Mesenchymal stem cell (in vitro differentiated cells and primary cell): ENCODE data around the gene AZGP1.
"Not testable (repeated sequence)": the region's sequence is repeated elsewhere in the genome, so short reads cannot be mapped to it uniquely, and the experiment has no call there.

Source experiments
- DNase-seq: peaks from one replicate; pipeline ENCODE4 v3.0.0-alpha.2; 2013
- H2AFZ ChIP-seq: one replicate; pipeline ENCODE4 v1.6.1; 2013; ENCODE audit warnings: low read depth, mild to moderate bottlenecking, control low read depth, inconsistent platforms, low read length, moderate library complexity
- H2AK5ac ChIP-seq: 2 replicates; pipeline ENCODE4 v1.6.1; 2013; ENCODE audit warnings: low read length, moderate library complexity, mild to moderate bottlenecking, inconsistent platforms; ENCODE audit not compliant: severe bottlenecking
- H2BK120ac ChIP-seq: one replicate; pipeline ENCODE4 v1.6.1; 2013; ENCODE audit warnings: low read depth, mild to moderate bottlenecking, inconsistent platforms, low read length, moderate library complexity
- H2BK12ac ChIP-seq, 2 experiments: one replicate each; pipeline ENCODE4 v1.6.1; 2013; ENCODE audit warnings: inconsistent platforms in 2 of 2, low read length in 2 of 2, mild to moderate bottlenecking in 2 of 2, moderate library complexity in 2 of 2, control low read depth in 1 of 2
- H2BK15ac ChIP-seq: one replicate; pipeline ENCODE4 v1.6.1; 2013; ENCODE audit warnings: mild to moderate bottlenecking, low read depth, inconsistent platforms; ENCODE audit not compliant: poor library complexity, severe bottlenecking
- H2BK5ac ChIP-seq: 2 replicates; pipeline ENCODE4 v1.6.1; 2013; ENCODE audit warnings: low read depth, mild to moderate bottlenecking, low read length, control low read depth, inconsistent platforms; ENCODE audit not compliant: poor library complexity, severe bottlenecking
- H3K14ac ChIP-seq, 2 experiments: one replicate each; pipeline ENCODE4 v1.6.1; 2013; ENCODE audit warnings: inconsistent platforms in 2 of 2, low read length in 2 of 2, control low read depth in 1 of 2, mild to moderate bottlenecking in 1 of 2, moderate library complexity in 1 of 2
- H3K18ac ChIP-seq, 2 experiments: one replicate each; pipeline ENCODE4 v1.6.1; 2013; ENCODE audit warnings: inconsistent platforms in 2 of 2, low read length in 2 of 2, control low read depth in 1 of 2, low read depth in 1 of 2, mild to moderate bottlenecking in 1 of 2
- H3K23ac ChIP-seq, 2 experiments: one replicate each; pipeline ENCODE4 v1.6.1; 2013; ENCODE audit warnings: inconsistent platforms in 2 of 2, low read length in 2 of 2, mild to moderate bottlenecking in 2 of 2, moderate library complexity in 2 of 2, control low read depth in 1 of 2
- H3K27ac ChIP-seq: 2 replicates; pipeline ENCODE4 v1.5.1; 2013; ENCODE audit warnings: mild to moderate bottlenecking, moderate library complexity, low read length, control low read depth, inconsistent platforms; ENCODE audit not compliant: poor library complexity, severe bottlenecking
- H3K27me3 ChIP-seq, 2 experiments: 2 replicates each; pipeline versions ENCODE4 v1.6.1 to v1.7.0; 2013; ENCODE audit warnings: low read length in 2 of 2, mild to moderate bottlenecking in 2 of 2, moderate library complexity in 2 of 2, control low read depth in 1 of 2, inconsistent platforms in 1 of 2; ENCODE audit not compliant: control insufficient read depth in 1 of 2, insufficient read depth in 1 of 2
- H3K36me3 ChIP-seq, 2 experiments: 2 replicates each; pipeline versions ENCODE4 v1.6.1 to v1.7.0; 2013; ENCODE audit warnings: low read length in 2 of 2, control low read depth in 1 of 2, inconsistent platforms in 1 of 2, low read depth in 1 of 2, mild to moderate bottlenecking in 1 of 2; ENCODE audit not compliant: insufficient read depth in 2 of 2, control insufficient read depth in 1 of 2
- H3K4ac ChIP-seq, 2 experiments: one replicate each; pipeline ENCODE4 v1.6.1; 2013; ENCODE audit warnings: inconsistent platforms in 2 of 2, low read length in 2 of 2, mild to moderate bottlenecking in 2 of 2, moderate library complexity in 2 of 2, control low read depth in 1 of 2, low read depth in 1 of 2
- H3K4me1 ChIP-seq: 2 replicates; pipeline ENCODE4 v1.6.1; 2013; ENCODE audit warnings: low read depth, low read length, control low read depth; ENCODE audit not compliant: control insufficient read depth, insufficient read depth
- H3K4me2 ChIP-seq: 2 replicates; pipeline ENCODE4 v1.6.1; 2013; ENCODE audit warnings: low read length, mild to moderate bottlenecking, inconsistent platforms; ENCODE audit not compliant: poor library complexity, severe bottlenecking
- H3K4me3 ChIP-seq, 2 experiments: 2 replicates each; pipeline versions ENCODE4 v1.5.1 to v1.7.0; 2013; ENCODE audit warnings: low read length in 2 of 2, mild to moderate bottlenecking in 2 of 2, control low read depth in 1 of 2, low read depth in 1 of 2; ENCODE audit not compliant: insufficient read depth in 1 of 2
- H3K79me1 ChIP-seq: replicated peaks from 2 replicates; pipeline ENCODE4 v1.6.1; 2013; ENCODE audit warnings: mild to moderate bottlenecking, control low read depth, low read length, inconsistent platforms; ENCODE audit not compliant: poor library complexity, severe bottlenecking
- H3K9ac ChIP-seq: 2 replicates; pipeline ENCODE4 v1.7.0; 2013; ENCODE audit warnings: mild to moderate bottlenecking, low read length, moderate library complexity
- H3K9me3 ChIP-seq: 2 replicates; pipeline ENCODE4 v1.7.0; 2013; ENCODE audit warnings: mild to moderate bottlenecking, low read length; ENCODE audit not compliant: control insufficient read depth
- H4K8ac ChIP-seq: one replicate; pipeline ENCODE4 v1.6.1; 2013; ENCODE audit warnings: inconsistent platforms, mild to moderate bottlenecking, low read length, moderate library complexity
- H4K91ac ChIP-seq: one replicate; pipeline ENCODE4 v1.6.1; 2013; ENCODE audit warnings: mild to moderate bottlenecking, low read length, inconsistent platforms
- WGBS: methylation state at CpG from one replicate; pipeline ENCODE4 v1.1.7; 2013; ENCODE audit warnings: mixed read lengths; 5-methylcytosine and 5-hydroxymethylcytosine counted together

Gene AZGP1

DNA sequence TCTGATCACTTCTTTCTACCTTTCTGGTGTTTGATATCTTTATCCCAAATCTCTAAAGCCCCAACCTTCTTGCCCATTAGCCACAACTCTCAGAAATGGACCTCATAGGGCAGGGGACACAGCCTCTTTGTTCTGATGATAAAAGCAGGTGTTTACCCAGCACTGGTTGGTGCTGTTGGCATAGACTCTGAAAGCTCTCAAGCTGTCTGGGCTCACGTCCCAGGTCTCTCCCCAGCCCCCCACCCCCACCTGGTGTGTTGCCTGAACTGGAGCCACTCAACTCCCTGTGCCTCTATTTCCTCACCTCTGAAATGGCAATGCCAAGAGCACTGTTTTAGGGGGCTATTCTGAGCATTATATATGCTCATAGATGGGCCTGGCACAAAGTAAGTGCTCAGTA is 6.0 kb downstream of the AZGP1 start:
- not testable (repeated sequence) for H3K9ac ChIP-seq, H2BK15ac ChIP-seq, H2AK5ac ChIP-seq, H3K4me3 ChIP-seq, H4K8ac ChIP-seq, H3K79me1 ChIP-seq, H3K4me2 ChIP-seq, H3K9me3 ChIP-seq, H2BK5ac ChIP-seq, H2AFZ ChIP-seq, H2BK120ac ChIP-seq, H3K14ac ChIP-seq, H2BK12ac ChIP-seq, H3K23ac ChIP-seq, H4K91ac ChIP-seq, H3K4ac ChIP-seq, H3K27ac ChIP-seq, DNase-seq, H3K36me3 ChIP-seq, H3K4me1 ChIP-seq, H3K18ac ChIP-seq
- peaks cover 12 to 47% of the 10 kb centered on the region in 2 experiments for H3K27me3 ChIP-seq
- WGBS = 0% methylated on average over 1 of the region's 1 CpG

DNA sequence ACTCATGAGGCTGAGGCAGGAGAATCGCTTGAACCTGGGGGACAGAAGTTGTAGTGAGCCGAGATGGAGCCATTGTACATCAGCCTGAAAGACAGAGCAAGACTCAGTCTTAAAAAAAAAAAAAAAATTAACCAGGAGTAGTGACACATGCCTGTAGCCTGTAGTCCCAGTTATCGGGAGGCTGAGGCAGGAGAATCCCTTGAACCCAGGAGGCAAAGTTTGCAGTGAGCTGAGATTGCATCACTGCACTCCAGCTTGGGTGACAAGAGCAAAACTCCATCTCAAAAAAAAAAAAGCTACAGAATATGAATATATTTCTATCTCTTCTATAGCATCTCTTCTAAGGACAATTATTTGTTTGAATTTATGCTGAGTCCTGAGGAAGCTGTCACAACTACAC is 6.5 kb downstream of the AZGP1 start:
- H2BK5ac ChIP-seq = no peak overlapping the region
- H3K18ac ChIP-seq = no peak overlapping the region
- H2BK12ac ChIP-seq = no peak overlapping the region
- H3K79me1 ChIP-seq = no peaks in the 10 kb centered on the region
- H2AK5ac ChIP-seq = no peak overlapping the region
- H3K14ac ChIP-seq = no peak overlapping the region
- H3K4me1 ChIP-seq = no peaks in the 10 kb centered on the region
- no peak overlapping the region for H3K27ac ChIP-seq
- no peak overlapping the region for H4K8ac ChIP-seq
- H3K9ac ChIP-seq = no peak overlapping the region
- H3K36me3 ChIP-seq = no peaks in the 10 kb centered on the region
- H2BK120ac ChIP-seq = no peak overlapping the region
- no peak overlapping the region for H2BK15ac ChIP-seq
- no peak for DNase-seq
- H3K23ac ChIP-seq = no peak overlapping the region
- peaks cover 5% of the 10 kb centered on the region for H3K9me3 ChIP-seq
- H4K91ac ChIP-seq = no peak overlapping the region
- H3K27me3 ChIP-seq = peaks cover 12 to 52% of the 10 kb centered on the region in 2 experiments
- H3K4ac ChIP-seq = no peak overlapping the region
- no peak overlapping the region for H3K4me2 ChIP-seq
- 97% methylated on average over 3 of the region's 3 CpGs for WGBS
- H2AFZ ChIP-seq = no peak overlapping the region
- no peak overlapping the region for H3K4me3 ChIP-seq

DNA sequence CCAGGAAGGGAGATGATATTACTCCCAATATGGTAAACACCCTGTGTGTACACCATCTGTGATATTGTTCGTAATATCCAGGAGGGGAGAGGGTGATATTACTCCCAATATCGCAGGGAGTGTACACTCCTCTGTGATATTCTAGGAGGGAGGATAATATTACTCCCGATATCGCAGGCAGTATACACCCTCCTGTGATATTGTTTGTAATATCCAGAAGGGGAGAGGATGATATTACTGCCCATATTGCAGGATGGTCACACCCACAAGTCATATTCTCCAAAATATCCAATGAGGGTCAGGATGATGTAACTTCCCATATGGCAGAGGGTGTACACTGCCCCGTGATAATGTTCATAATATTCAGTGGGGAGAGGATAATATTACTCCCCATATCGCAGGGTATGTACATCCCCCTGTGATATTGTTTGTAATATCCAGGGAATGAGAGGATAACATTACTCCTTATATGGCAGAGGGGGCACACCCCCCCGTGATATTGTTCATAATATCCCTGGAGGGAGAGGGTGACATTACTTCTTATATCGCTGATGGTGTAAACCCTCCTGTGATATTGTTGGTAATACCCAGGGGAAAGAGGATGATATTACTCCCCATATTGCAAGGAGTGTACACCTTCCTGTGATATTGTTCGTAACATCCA is 17.1 kb downstream of the AZGP1 start:
- Histone ChIP-seq H3K36me3 (no peaks in the 10 kb centered on the region), H3K23ac (no peak overlapping the region), H3K9ac (no peak overlapping the region), H2AFZ (no peak overlapping the region), H3K4me2 (no peak overlapping the region), H2BK15ac (no peak overlapping the region), H3K9me3 (no peaks in the 10 kb centered on the region), H4K91ac (no peak overlapping the region), H4K8ac (no peak overlapping the region), H2BK5ac (no peak overlapping the region), H2AK5ac (no peak overlapping the region), H2BK12ac (no peak overlapping the region), H2BK120ac (no peak overlapping the region), H3K79me1 (no peaks in the 10 kb centered on the region), H3K4me1 (no peaks in the 10 kb centered on the region), H3K14ac (no peak overlapping the region), H3K4ac (no peak overlapping the region), H3K27me3 (peaks cover 7 to 74% of the 10 kb centered on the region in 2 experiments), H3K27ac (no peak overlapping the region), H3K4me3 (no peak overlapping the region), H3K18ac (no peak overlapping the region)
- no peak for DNase-seq
- WGBS = 83% methylated on average over 5 of the region's 9 CpGs

DNA sequence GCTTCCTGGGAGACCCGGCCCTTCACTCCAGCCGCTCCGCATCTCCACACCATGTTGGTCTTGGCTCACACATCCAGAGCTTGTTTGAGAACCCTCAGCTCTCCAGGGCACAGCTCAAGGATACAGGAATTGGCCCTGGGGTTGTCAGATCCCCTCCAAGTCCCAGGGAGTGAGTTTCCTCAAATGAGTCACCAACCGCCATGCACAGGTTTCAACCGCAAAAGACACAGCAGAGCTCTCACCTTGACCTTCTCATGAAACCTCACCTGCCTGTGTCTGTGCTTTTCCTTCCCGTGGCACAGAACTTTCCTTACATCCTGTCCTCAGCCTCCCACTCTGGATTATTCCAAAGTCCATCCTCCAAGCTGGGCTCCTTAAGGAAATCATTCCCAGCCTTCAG is 20.6 kb downstream of the AZGP1 start:
- Histone ChIP-seq H4K91ac (no peak overlapping the region), H3K9me3 (peaks cover 4% of the 10 kb centered on the region), H3K18ac (no peak overlapping the region), H3K9ac (no peak overlapping the region), H3K23ac (no peak overlapping the region), H3K14ac (no peak overlapping the region), H4K8ac (no peak overlapping the region), H2AK5ac (no peak overlapping the region), H3K4ac (no peak overlapping the region), H3K79me1 (no peaks in the 10 kb centered on the region), H3K36me3 (no peaks in the 10 kb centered on the region), H2BK120ac (no peak overlapping the region), H3K4me2 (no peak overlapping the region), H3K4me1 (no peaks in the 10 kb centered on the region), H3K4me3 (no peak overlapping the region), H2BK12ac (no peak overlapping the region), H2BK5ac (no peak overlapping the region), H2AFZ (no peak overlapping the region), H3K27ac (no peak overlapping the region), H3K27me3 (peaks cover 3 to 49% of the 10 kb centered on the region in 2 experiments), H2BK15ac (no peak overlapping the region)
- DNase-seq = no peak
- WGBS = 81% methylated on average over 6 of the region's 6 CpGs
